ENCODE data around the gene OR51B6. TPM values are rescaled to one million over a fixed set of nuclear protein-coding genes. Genes with fewer than 3 reads are reported as not detected.

Gene OR51B6
- polyA plus RNA-seq, 3 donors: not detected

DNA sequence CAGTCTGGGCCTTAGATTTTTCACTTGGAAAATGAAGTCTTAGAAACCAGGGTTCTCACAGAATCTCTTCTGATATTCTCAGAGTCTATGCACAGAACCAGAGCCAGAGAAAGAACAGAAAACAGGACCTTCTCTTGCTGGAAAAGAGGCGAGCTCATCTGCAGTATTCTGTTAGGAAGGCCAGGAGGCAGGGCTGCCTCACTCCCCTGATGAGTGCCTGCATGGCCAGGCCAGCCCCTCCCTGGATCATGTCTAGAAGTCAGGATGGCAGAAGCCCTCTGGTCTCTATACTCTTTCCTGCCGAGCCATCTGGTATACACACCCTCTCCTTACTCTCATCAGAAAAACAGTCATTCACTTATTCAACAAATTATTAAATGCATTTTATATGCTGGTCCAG, 33.0 kb downstream of the OR51B6 start:
- H3K36me3 Mint-ChIP-seq: no peaks in the 10 kb centered on the region

GRCh38 chr11:5390210-5390609, 38.9 kb downstream of the OR51B6 start:
- no peaks in the 10 kb centered on the region for H3K36me3 ChIP-seq (replicated peaks in 1 of 2; ENCODE audit: control insufficient read depth in 1 of 2, insufficient read depth in 2 of 2, low read length in 2 of 2)
- no CpG with 5 or more reads among the region's 2 CpGs for WGBS (ENCODE audit: insufficient coverage)
- H2AFZ ChIP-seq (ENCODE audit: insufficient read depth, low read depth, low read length, poor library complexity, severe bottlenecking): no peak overlapping the region
- H3K4me2 ChIP-seq (replicated peaks; ENCODE audit: extremely low read depth, low read length, poor library complexity, severe bottlenecking): no peak overlapping the region
- no peaks in the 10 kb centered on the region for H3K79me2 ChIP-seq (ENCODE audit: insufficient read depth, low read length)
- H3K4me3 ChIP-seq (replicated peaks in 1 of 3; ENCODE audit: low read depth in 2 of 3, low read length in 3 of 3): no peak overlapping the region
- intact Hi-C loops (cut with micrococcal nuclease): no loop called here
- TF ChIP-seq, protein P1, sequence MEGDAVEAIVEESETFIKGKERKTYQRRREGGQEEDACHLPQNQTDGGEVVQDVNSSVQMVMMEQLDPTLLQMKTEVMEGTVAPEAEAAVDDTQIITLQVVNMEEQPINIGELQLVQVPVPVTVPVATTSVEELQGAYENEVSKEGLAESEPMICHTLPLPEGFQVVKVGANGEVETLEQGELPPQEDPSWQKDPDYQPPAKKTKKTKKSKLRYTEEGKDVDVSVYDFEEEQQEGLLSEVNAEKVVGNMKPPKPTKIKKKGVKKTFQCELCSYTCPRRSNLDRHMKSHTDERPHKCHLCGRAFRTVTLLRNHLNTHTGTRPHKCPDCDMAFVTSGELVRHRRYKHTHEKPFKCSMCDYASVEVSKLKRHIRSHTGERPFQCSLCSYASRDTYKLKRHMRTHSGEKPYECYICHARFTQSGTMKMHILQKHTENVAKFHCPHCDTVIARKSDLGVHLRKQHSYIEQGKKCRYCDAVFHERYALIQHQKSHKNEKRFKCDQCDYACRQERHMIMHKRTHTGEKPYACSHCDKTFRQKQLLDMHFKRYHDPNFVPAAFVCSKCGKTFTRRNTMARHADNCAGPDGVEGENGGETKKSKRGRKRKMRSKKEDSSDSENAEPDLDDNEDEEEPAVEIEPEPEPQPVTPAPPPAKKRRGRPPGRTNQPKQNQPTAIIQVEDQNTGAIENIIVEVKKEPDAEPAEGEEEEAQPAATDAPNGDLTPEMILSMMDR (IDR thresholded peaks at IDR 0.05): no peak
- H3K9me3 ChIP-seq (replicated peaks in 1 of 2; ENCODE audit: control insufficient read depth in 1 of 2, insufficient read depth in 1 of 2, low read length in 2 of 2): no peaks in the 10 kb centered on the region
- no peak overlapping the region for H3K4me3 Mint-ChIP-seq
- no peaks in the 10 kb centered on the region for H3K4me1 ChIP-seq (ENCODE audit: control insufficient read depth in 1 of 2, insufficient read depth in 2 of 2, low read length in 2 of 2)
- DNase-seq: no peak
- H3K4me1 Mint-ChIP-seq: no peaks in the 10 kb centered on the region
- no peaks in the 10 kb centered on the region for H3K27me3 Mint-ChIP-seq (ENCODE audit: low read depth in 3 of 3)
- peaks cover 0 to 2% (median 0%) of the 10 kb centered on the region in 7 donors for H3K9me3 Mint-ChIP-seq
- no peak overlapping the region for H3K27ac Mint-ChIP-seq
- no peak overlapping the region for H3K9ac ChIP-seq (ENCODE audit: insufficient read depth, low read length, poor library complexity, severe bottlenecking)
- no peaks in the 10 kb centered on the region for H3K27me3 ChIP-seq (ENCODE audit: control insufficient read depth in 2 of 2, insufficient read depth in 2 of 2, low read length in 2 of 2)
- no peaks in the 10 kb centered on the region for H3K36me3 Mint-ChIP-seq
- H3K27ac ChIP-seq (ENCODE audit: low read depth in 1 of 2, low read length in 2 of 2): no peak overlapping the region
- no peaks in the 10 kb centered on the region for H4K20me1 ChIP-seq (ENCODE audit: insufficient read depth, low read length)

More for the DNA sequence above, 33.0 kb downstream of the OR51B6 start:
- Mint-ChIP-seq H3K4me3 (no peak overlapping the region), H3K27ac (no peak overlapping the region), H3K4me1 (no peaks in the 10 kb centered on the region), H3K9me3 (no peaks in the 10 kb centered on the region), H3K27me3 (ENCODE audit: low read depth in 3 of 3) (peaks cover 0 to 5% (median 2%) of the 10 kb centered on the region in 3 donors)
- TF ChIP-seq, protein P1 (IDR thresholded peaks at IDR 0.05): no peak
- intact Hi-C loops (cut with micrococcal nuclease): no loop called here
- H3K79me2 ChIP-seq (ENCODE audit: insufficient read depth, low read length): no peaks in the 10 kb centered on the region
- WGBS (ENCODE audit: insufficient coverage): 94% methylated on average over 2 of the region's 2 CpGs
- no peak overlapping the region for H2AFZ ChIP-seq (ENCODE audit: insufficient read depth, low read depth, low read length, poor library complexity, severe bottlenecking)
- H3K9ac ChIP-seq (ENCODE audit: insufficient read depth, low read length, poor library complexity, severe bottlenecking): no peak overlapping the region
- no peaks in the 10 kb centered on the region for H3K27me3 ChIP-seq (ENCODE audit: control insufficient read depth in 2 of 2, insufficient read depth in 2 of 2, low read length in 2 of 2)
- no peaks in the 10 kb centered on the region for H4K20me1 ChIP-seq (ENCODE audit: insufficient read depth, low read length)
- no peak overlapping the region for H3K27ac ChIP-seq (ENCODE audit: low read depth in 1 of 2, low read length in 2 of 2)
- no peaks in the 10 kb centered on the region for H3K4me1 ChIP-seq (ENCODE audit: control insufficient read depth in 1 of 2, insufficient read depth in 2 of 2, low read length in 2 of 2)
- DNase-seq: no peak
- H3K36me3 ChIP-seq (replicated peaks in 1 of 2; ENCODE audit: control insufficient read depth in 1 of 2, insufficient read depth in 2 of 2, low read length in 2 of 2): no peaks in the 10 kb centered on the region
- no peaks in the 10 kb centered on the region for H3K9me3 ChIP-seq (replicated peaks in 1 of 2; ENCODE audit: control insufficient read depth in 1 of 2, insufficient read depth in 1 of 2, low read length in 2 of 2)
- no peak overlapping the region for H3K4me2 ChIP-seq (replicated peaks; ENCODE audit: extremely low read depth, low read length, poor library complexity, severe bottlenecking)
- no peak overlapping the region for H3K4me3 ChIP-seq (replicated peaks in 1 of 3; ENCODE audit: low read depth in 2 of 3, low read length in 3 of 3)

Data from CD14-positive monocyte (primary cell).